HepG2 (cell line): ENCODE measurements around the gene NPB. TPM values are rescaled to one million over a fixed set of nuclear protein-coding genes. Genes with fewer than 3 reads are reported as not detected.

Experiments used
- ARID2 ChIP-seq: sonication (generic); formaldehyde crosslinking; IDR thresholded peaks from 2 replicates; pipeline ENCODE4 v1.8.1; 2022; ENCODE audit warnings: mild to moderate bottlenecking, missing genetic modification reagents, borderline replicate concordance
- EEA1 ChIP-seq: sonication (generic); formaldehyde crosslinking; IDR thresholded peaks from 2 replicates; pipeline ENCODE4 v1.5.1; 2020; ENCODE audit warnings: mild to moderate bottlenecking, missing genetic modification reagents, borderline replicate concordance
- ELF3 ChIP-seq: IDR thresholded peaks from 2 replicates; pipeline ENCODE4 v1.6.1; 2016; ENCODE audit warnings: missing genetic modification reagents, missing compliant biosample characterization
- ELF4 ChIP-seq: sonication (generic); formaldehyde crosslinking; IDR thresholded peaks from 2 replicates; pipeline ENCODE4 v1.5.0; 2020; ENCODE audit warnings: missing genetic modification reagents, mild to moderate bottlenecking, moderate library complexity, borderline replicate concordance
- FOXA3 ChIP-seq: IDR thresholded peaks from 2 replicates; pipeline ENCODE4 v1.6.1; 2016; ENCODE audit warnings: missing genetic modification reagents, missing compliant biosample characterization
- GFI1 ChIP-seq: sonication (generic); formaldehyde crosslinking; IDR thresholded peaks from 2 replicates; pipeline ENCODE4 v1.5.0; 2020; ENCODE audit warnings: missing genetic modification reagents, mild to moderate bottlenecking, borderline replicate concordance
- GTF2F1 ChIP-seq: fragments of 150-350 bp; IDR thresholded peaks from 2 replicates; pipeline ENCODE4 v1.6.1; 2014; ENCODE audit warnings: low read length
- HOXA7 ChIP-seq: sonication (generic); formaldehyde crosslinking; IDR thresholded peaks from 2 replicates; pipeline ENCODE4 v1.8.1; 2022; ENCODE audit warnings: mild to moderate bottlenecking, missing genetic modification reagents, moderate library complexity
- IKZF1 ChIP-seq: fragments of 450-650 bp; IDR thresholded peaks from 2 replicates; pipeline ENCODE4 v1.7.1; 2016
- KAT2B ChIP-seq: fragments of 150-350 bp; IDR thresholded peaks from 2 replicates; pipeline ENCODE4 v1.6.1; 2014; ENCODE audit warnings: low read depth, low read length, borderline replicate concordance
- KAT7 ChIP-seq: IDR thresholded peaks from 2 replicates; pipeline ENCODE4 v1.6.1; 2018; ENCODE audit warnings: borderline replicate concordance, missing compliant biosample characterization
- KLF13 ChIP-seq: sonication (generic); formaldehyde crosslinking; IDR thresholded peaks from 2 replicates; pipeline ENCODE4 v1.4.0; 2020; ENCODE audit warnings: mild to moderate bottlenecking, missing genetic modification reagents
- MTA3 ChIP-seq: sonication (generic); formaldehyde crosslinking; IDR thresholded peaks from 2 replicates; pipeline ENCODE4 v1.4.0; 2020; ENCODE audit warnings: missing genetic modification reagents
- NR1H2 ChIP-seq: sonication (generic); formaldehyde crosslinking; IDR thresholded peaks from 2 replicates; pipeline ENCODE4 v1.8.1; 2022; ENCODE audit warnings: low read depth, missing genetic modification reagents, borderline replicate concordance
- NR2F1 ChIP-seq, 2 experiments: fragments of 450-650 bp in 1 of 2; formaldehyde crosslinking in 1 of 2; IDR thresholded peaks; 2 replicates each; pipeline versions ENCODE4 v1.5.0 to v1.6.1; 2016 to 2020; ENCODE audit warnings: mild to moderate bottlenecking in 1 of 2, missing compliant biosample characterization in 1 of 2, missing genetic modification reagents in 1 of 2, moderate library complexity in 1 of 2
- REXO4 ChIP-seq: sonication (generic); formaldehyde crosslinking; IDR thresholded peaks from 2 replicates; pipeline ENCODE4 v1.8.0; 2022; ENCODE audit warnings: missing genetic modification reagents, mild to moderate bottlenecking, borderline replicate concordance
- SOX5 ChIP-seq: IDR thresholded peaks from 2 replicates; pipeline ENCODE4 v1.6.1; 2016; ENCODE audit warnings: borderline replicate concordance
- TBL1XR1 ChIP-seq: fragments of 150-350 bp; IDR thresholded peaks from 2 replicates; pipeline ENCODE4 v1.6.1; 2014; ENCODE audit warnings: borderline replicate concordance, low read length; ENCODE audit not compliant: partially characterized antibody
- TOPORS ChIP-seq: sonication (generic); formaldehyde crosslinking; IDR thresholded peaks from 2 replicates; pipeline ENCODE4 v1.8.0; 2023; ENCODE audit warnings: mild to moderate bottlenecking, missing genetic modification reagents
- ZFYVE20 ChIP-seq: sonication (generic); formaldehyde crosslinking; IDR thresholded peaks from 2 replicates; pipeline ENCODE4 v1.8.0; 2023; ENCODE audit warnings: low read depth, mild to moderate bottlenecking, moderate library complexity, missing genetic modification reagents, borderline replicate concordance
- ZNF451 ChIP-seq: sonication (generic); formaldehyde crosslinking; IDR thresholded peaks from 2 replicates; pipeline ENCODE4 v1.5.0; 2020; ENCODE audit warnings: mild to moderate bottlenecking, missing genetic modification reagents
- ZNF496 ChIP-seq: sonication (generic); formaldehyde crosslinking; IDR thresholded peaks from 2 replicates; pipeline ENCODE4 v1.8.1; 2023; ENCODE audit warnings: mild to moderate bottlenecking, moderate library complexity, missing genetic modification reagents; ENCODE audit not compliant: insufficient replicate concordance
- ZNF713 ChIP-seq: sonication (generic); formaldehyde crosslinking; IDR thresholded peaks from 2 replicates; pipeline ENCODE4 v1.4.0; 2020; ENCODE audit warnings: mild to moderate bottlenecking, missing genetic modification reagents
- polyA plus RNA-seq, 8 experiments: library from polyadenylated mRNA; depleted of rRNA in 3 of 8; stranded (reverse) in 7 of 8; unstranded in 1 of 8; fragments of >200 nt; fragmentation: Illumina TruSeq in 4 of 8; extraction: Trizol in 4 of 8; gene quantifications; 2 replicates each; pipeline versions ENCODE4 v1.2.1 to v1.2.3, GENCODE V29; 2011 to 2016; ENCODE audit warnings: low read depth in 4 of 8, missing spikeins in 1 of 8, mixed read lengths in 1 of 8; ENCODE audit not compliant: insufficient read depth in 1 of 8
- total RNA-seq, 5 experiments: library from RNA; depleted of rRNA; stranded (reverse); fragments of >200 nt; fragmentation: Illumina TruSeq; extraction: Trizol; gene quantifications; 2 replicates each; pipeline ENCODE4 v1.2.3, GENCODE V29; 2016; ENCODE audit warnings: low read depth in 1 of 5
- TF ChIP-seq, protein P1 (sequence below), 2 experiments: sonication (generic) in 1 of 2; formaldehyde crosslinking in 1 of 2; IDR thresholded peaks; 2 replicates each; pipeline versions ENCODE4 v1.4.0 to v1.6.1; 2016 to 2020; ENCODE audit warnings: borderline replicate concordance in 1 of 2, low read depth in 1 of 2, mild to moderate bottlenecking in 1 of 2, missing genetic modification reagents in 1 of 2

The NPB gene
- total and polyA plus RNA-seq, 2 of the 13 experiments (the other 11 are each of a cell fraction or from before 2014, with no cell fraction given) = 0.11 to 0.93 TPM

DNA sequence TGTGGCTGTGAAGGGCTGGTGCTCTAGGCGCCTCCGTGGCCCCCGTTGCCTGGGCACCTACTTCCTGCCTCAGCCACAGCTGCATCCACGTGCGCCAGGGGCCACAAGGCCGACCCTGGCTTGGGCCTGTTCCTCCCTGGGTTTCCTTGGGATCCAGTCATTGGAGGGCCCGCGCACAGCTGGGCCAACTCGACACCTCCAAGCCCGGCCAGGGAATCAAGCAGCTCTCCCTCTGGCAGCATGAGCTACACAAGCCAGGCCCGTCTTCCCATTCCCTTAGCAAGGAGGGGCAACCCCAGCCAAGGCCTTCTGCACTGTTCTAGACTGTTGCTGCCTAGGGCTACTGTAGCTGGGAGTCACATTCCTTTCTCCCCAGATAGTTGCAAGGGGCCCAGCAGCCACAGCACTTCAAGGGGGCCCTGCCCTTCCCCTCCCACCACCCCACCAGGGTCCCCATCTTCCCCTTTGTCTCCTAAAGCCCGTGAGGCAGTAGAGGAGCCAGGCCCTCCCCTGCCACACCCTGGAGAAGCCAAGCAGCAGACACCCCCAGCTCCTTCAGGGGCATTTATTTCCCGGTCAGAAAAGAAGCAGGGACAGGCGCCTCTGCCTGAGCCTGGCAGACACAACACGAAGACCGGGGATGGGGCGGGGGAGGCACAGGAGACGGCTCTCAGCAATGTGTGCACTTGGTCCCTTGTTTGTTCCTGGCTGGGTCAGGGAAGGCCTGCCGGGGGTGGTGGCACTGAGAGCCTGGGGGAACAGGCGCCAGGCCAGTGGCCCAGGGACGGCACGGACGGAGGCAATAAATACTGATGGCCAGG, 34.7 kb upstream of the NPB start (continued):
- TF ChIP-seq ELF4 (CRISPR knock-in tag) (no peak), GTF2F1 (no peak), FOXA3 (CRISPR knock-in tag) (no peak; the same call in 1 of the 2 replicates), TBL1XR1 (no peak), IKZF1 (no peak), ZNF451 (peak; percentile 54; the same call in 1 of the 2 replicates), ZNF713 (0 out of 2 replicates have a peak, but pooled peaks have one; percentile 71), ARID2 (CRISPR knock-in tag) (no peak), EEA1 (CRISPR knock-in tag) (no peak), TOPORS (CRISPR knock-in tag) (no peak), KAT2B (no peak), KAT7 (CRISPR knock-in tag) (no peak), REXO4 (CRISPR knock-in tag) (no peak), NR2F1 (CRISPR knock-in tag; IDR thresholded peaks at IDR 0.05) (peak in 1 of 2 experiments; percentile 38; a peak in 2 of 4 replicates), NR1H2 (CRISPR knock-in tag) (peak; percentile 41; the same call in 1 of the 2 replicates), ZFYVE20 (CRISPR knock-in tag) (peak; percentile 26; the same call in 1 of the 2 replicates), ELF3 (CRISPR knock-in tag) (no peak), HOXA7 (no peak), GFI1 (CRISPR knock-in tag) (no peak), SOX5 (CRISPR knock-in tag) (no peak), KLF13 (CRISPR knock-in tag) (no peak), MTA3 (CRISPR knock-in tag) (no peak), ZNF496 (CRISPR knock-in tag) (no peak)
- TF ChIP-seq, protein P1, sequence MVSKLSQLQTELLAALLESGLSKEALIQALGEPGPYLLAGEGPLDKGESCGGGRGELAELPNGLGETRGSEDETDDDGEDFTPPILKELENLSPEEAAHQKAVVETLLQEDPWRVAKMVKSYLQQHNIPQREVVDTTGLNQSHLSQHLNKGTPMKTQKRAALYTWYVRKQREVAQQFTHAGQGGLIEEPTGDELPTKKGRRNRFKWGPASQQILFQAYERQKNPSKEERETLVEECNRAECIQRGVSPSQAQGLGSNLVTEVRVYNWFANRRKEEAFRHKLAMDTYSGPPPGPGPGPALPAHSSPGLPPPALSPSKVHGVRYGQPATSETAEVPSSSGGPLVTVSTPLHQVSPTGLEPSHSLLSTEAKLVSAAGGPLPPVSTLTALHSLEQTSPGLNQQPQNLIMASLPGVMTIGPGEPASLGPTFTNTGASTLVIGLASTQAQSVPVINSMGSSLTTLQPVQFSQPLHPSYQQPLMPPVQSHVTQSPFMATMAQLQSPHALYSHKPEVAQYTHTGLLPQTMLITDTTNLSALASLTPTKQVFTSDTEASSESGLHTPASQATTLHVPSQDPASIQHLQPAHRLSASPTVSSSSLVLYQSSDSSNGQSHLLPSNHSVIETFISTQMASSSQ (IDR thresholded peaks at IDR 0.05; ENCODE audit: low read depth) = 0 out of 2 replicates have a peak, but pooled peaks have one; percentile 31
- TF ChIP-seq, protein P1 (CRISPR knock-in tag; IDR thresholded peaks at IDR 0.05; ENCODE audit: borderline replicate concordance) = peak; percentile 37; the same call in 1 of the 2 replicates
